ENCODE data around the gene PIP4K2A.

GRCh38 chr10:22640359-22640758 lies 74.0 kb downstream of the PIP4K2A start:
- TF ChIP-seq MYC (CRISPR knock-in tag; IDR thresholded peaks at IDR 0.05; ENCODE audit: borderline replicate concordance) (no peak), CTCF (CRISPR knock-in tag; IDR thresholded peaks at IDR 0.05) (no peak), ZNF121 (CRISPR knock-in tag; IDR thresholded peaks at IDR 0.05) (no peak), ELF4 (CRISPR knock-in tag; IDR thresholded peaks at IDR 0.05; ENCODE audit: borderline replicate concordance) (no peak), ZNF670 (CRISPR knock-in tag; IDR thresholded peaks at IDR 0.05; ENCODE audit: borderline replicate concordance) (no peak), ZNF788 (CRISPR knock-in tag; IDR thresholded peaks at IDR 0.05; ENCODE audit: borderline replicate concordance) (no peak), CHD2 (IDR thresholded peaks at IDR 0.05; ENCODE audit: low read depth, low read length) (no peak), RARG (CRISPR knock-in tag; IDR thresholded peaks at IDR 0.05; ENCODE audit: low read depth) (no peak), SP1 (IDR thresholded peaks at IDR 0.05) (no peak), SP1 (CRISPR knock-in tag; IDR thresholded peaks at IDR 0.05) (no peak), ZNF24 (IDR thresholded peaks at IDR 0.05) (no peak), DNMT3B (CRISPR knock-in tag; conservative IDR thresholded peaks at IDR 0.05) (no peak), YY1 (IDR thresholded peaks at IDR 0.05; ENCODE audit: insufficient read depth, insufficient replicate concordance, low read depth, low read length) (no peak), JUND (CRISPR knock-in tag; IDR thresholded peaks at IDR 0.05) (no peak)
- TF ChIP-seq, protein P1, sequence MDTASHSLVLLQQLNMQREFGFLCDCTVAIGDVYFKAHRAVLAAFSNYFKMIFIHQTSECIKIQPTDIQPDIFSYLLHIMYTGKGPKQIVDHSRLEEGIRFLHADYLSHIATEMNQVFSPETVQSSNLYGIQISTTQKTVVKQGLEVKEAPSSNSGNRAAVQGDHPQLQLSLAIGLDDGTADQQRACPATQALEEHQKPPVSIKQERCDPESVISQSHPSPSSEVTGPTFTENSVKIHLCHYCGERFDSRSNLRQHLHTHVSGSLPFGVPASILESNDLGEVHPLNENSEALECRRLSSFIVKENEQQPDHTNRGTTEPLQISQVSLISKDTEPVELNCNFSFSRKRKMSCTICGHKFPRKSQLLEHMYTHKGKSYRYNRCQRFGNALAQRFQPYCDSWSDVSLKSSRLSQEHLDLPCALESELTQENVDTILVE (CRISPR knock-in tag; IDR thresholded peaks at IDR 0.05) = no peak
